ENCODE data around the gene S100A5.

The S100A5 gene

DNA sequence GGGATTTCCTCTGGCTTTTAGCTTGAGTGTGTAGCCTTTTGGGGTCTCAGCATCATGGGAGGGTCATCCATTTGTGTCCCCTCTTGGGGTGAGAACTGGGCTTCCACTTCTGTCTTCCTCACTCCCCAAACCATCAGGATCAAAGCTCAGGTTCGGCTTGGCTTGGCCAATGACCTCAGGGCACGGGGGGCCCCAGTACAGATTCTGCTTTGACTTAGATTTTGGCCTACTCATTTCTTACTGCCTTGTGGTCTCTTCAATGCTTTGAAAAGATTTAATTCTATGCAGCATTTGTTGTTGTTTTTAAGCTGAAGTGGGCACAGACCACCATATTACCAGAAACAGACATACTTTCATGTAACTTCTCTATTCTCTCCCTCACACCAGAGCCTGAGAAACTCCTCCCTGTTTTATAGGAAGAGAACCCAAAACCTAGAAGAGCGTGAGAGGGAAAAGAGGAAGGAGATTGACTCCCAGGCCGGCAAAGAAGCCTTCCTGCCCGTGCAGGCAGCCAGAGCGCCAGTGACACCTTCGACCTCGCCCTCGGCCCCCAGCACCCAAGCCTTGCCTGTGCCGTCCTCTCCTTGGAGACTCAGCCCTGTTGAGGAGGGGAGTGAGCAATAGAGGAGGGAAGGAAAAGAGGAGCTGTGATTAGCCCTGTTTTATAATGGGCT is 10.2 kb upstream of the S100A5 start:
- Histone ChIP-seq H3K27ac (ENCODE audit: low read depth, low read length) (no peak overlapping the region), H3K4me3 (ENCODE audit: low read length) (no peak overlapping the region), H3K4me2 (ENCODE audit: low read length) (no peak overlapping the region), H4K20me1 (ENCODE audit: control insufficient read depth, insufficient read depth, low read depth, low read length) (no peaks in the 10 kb centered on the region), H3F3A (ENCODE audit: control insufficient read depth, insufficient read depth) (no peaks in the 10 kb centered on the region), H3K9me2 (replicated peaks; ENCODE audit: control insufficient read depth, low read length) (no peaks in the 10 kb centered on the region), H3K79me2 (ENCODE audit: control insufficient read depth, low read length) (no peaks in the 10 kb centered on the region), H3K36me3 (ENCODE audit: control insufficient read depth, low read length) (no peaks in the 10 kb centered on the region), H3K27me3 (ENCODE audit: control insufficient read depth, low read length) (peaks cover 33% of the 10 kb centered on the region), H3K4me1 (ENCODE audit: control insufficient read depth, low read length) (no peaks in the 10 kb centered on the region), H3K9me3 (ENCODE audit: control insufficient read depth, insufficient read depth, low read length) (no peaks in the 10 kb centered on the region)
- TF ChIP-seq, protein P1, sequence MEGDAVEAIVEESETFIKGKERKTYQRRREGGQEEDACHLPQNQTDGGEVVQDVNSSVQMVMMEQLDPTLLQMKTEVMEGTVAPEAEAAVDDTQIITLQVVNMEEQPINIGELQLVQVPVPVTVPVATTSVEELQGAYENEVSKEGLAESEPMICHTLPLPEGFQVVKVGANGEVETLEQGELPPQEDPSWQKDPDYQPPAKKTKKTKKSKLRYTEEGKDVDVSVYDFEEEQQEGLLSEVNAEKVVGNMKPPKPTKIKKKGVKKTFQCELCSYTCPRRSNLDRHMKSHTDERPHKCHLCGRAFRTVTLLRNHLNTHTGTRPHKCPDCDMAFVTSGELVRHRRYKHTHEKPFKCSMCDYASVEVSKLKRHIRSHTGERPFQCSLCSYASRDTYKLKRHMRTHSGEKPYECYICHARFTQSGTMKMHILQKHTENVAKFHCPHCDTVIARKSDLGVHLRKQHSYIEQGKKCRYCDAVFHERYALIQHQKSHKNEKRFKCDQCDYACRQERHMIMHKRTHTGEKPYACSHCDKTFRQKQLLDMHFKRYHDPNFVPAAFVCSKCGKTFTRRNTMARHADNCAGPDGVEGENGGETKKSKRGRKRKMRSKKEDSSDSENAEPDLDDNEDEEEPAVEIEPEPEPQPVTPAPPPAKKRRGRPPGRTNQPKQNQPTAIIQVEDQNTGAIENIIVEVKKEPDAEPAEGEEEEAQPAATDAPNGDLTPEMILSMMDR (IDR thresholded peaks at IDR 0.05; ENCODE audit: low read depth, low read length, poor library complexity, severe bottlenecking) = no peak
- TF ChIP-seq EZH2phosphoT487 (IDR thresholded peaks at IDR 0.05; ENCODE audit: borderline replicate concordance, low read length) = no peak

DNA sequence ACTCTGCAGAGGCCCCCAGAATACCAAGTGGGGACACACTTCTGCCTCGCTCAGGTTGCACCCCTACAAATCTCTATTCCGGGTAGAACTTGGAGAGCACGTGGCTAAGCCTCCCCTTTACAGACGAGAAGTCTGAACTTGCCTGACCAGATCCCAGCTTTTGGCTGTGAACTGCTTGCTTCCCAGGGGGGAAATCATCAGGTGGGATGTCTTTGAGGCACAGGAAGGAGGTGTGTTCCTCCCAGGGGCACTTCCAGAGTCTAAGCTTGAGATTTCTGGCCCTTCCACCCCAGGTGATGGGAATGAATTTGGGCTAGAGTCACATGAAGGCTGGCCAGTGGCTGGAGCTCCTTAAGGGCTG is 9.6 kb upstream of the S100A5 start:
- H3K4me1 ChIP-seq (ENCODE audit: control insufficient read depth, low read length) = peaks cover 5% of the 10 kb centered on the region
- H3K4me3 ChIP-seq (ENCODE audit: low read length) = no peak overlapping the region
- peaks cover 38% of the 10 kb centered on the region for H3K27me3 ChIP-seq (ENCODE audit: control insufficient read depth, low read length)
- no peaks in the 10 kb centered on the region for H3K9me2 ChIP-seq (replicated peaks; ENCODE audit: control insufficient read depth, low read length)
- no peaks in the 10 kb centered on the region for H4K20me1 ChIP-seq (ENCODE audit: control insufficient read depth, insufficient read depth, low read depth, low read length)
- no peak overlapping the region for H3K4me2 ChIP-seq (ENCODE audit: low read length)
- H3K9me3 ChIP-seq (ENCODE audit: control insufficient read depth, insufficient read depth, low read length) = no peaks in the 10 kb centered on the region
- no peaks in the 10 kb centered on the region for H3K79me2 ChIP-seq (ENCODE audit: control insufficient read depth, low read length)
- no peak overlapping the region for H3K27ac ChIP-seq (ENCODE audit: low read depth, low read length)
- TF ChIP-seq EZH2phosphoT487 (IDR thresholded peaks at IDR 0.05; ENCODE audit: borderline replicate concordance, low read length) = no peak
- TF ChIP-seq, protein P1 (IDR thresholded peaks at IDR 0.05; ENCODE audit: low read depth, low read length, poor library complexity, severe bottlenecking) = no peak
- no peaks in the 10 kb centered on the region for H3K36me3 ChIP-seq (ENCODE audit: control insufficient read depth, low read length)
- no peaks in the 10 kb centered on the region for H3F3A ChIP-seq (ENCODE audit: control insufficient read depth, insufficient read depth)

DNA sequence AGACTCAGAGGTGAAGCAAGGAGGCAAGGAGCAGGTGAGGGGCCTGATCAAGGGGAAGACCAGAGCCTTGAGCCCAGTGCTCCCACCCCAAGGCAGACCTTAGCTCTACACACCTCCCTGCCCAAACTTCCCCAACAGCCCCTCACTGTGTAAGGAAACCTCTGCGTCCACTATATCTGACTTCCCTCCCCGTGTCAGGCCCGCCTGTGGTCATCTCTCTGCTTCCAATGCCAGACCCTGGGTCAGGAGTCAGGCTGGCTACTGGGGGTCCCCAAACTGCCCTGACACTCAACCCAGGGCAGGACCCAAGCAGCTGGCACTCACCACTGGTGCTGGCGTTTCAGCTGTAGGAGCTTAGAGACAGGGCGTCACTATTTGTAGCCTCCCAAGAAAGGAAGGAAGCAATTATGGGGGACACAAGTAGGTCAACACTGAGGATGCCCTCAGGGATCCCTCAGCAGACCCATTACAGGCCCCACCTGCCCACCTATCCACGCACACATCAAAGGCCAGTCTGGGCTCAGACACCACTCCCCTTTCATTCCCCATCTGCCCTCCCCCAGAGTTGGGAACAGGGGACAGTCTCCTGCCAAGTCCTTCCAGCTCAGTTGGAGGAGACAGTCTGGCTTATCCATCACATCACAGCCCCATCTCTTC is 9.1 kb upstream of the S100A5 start:
- H3K79me2 ChIP-seq (ENCODE audit: control insufficient read depth, low read length) = no peaks in the 10 kb centered on the region
- H3K9me2 ChIP-seq (replicated peaks; ENCODE audit: control insufficient read depth, low read length) = no peaks in the 10 kb centered on the region
- peaks cover 10% of the 10 kb centered on the region for H3K4me1 ChIP-seq (ENCODE audit: control insufficient read depth, low read length)
- H3K36me3 ChIP-seq (ENCODE audit: control insufficient read depth, low read length) = no peaks in the 10 kb centered on the region
- H3K4me3 ChIP-seq (ENCODE audit: low read length) = no peak overlapping the region
- no peak overlapping the region for H3K4me2 ChIP-seq (ENCODE audit: low read length)
- H4K20me1 ChIP-seq (ENCODE audit: control insufficient read depth, insufficient read depth, low read depth, low read length) = no peaks in the 10 kb centered on the region
- H3F3A ChIP-seq (ENCODE audit: control insufficient read depth, insufficient read depth) = no peaks in the 10 kb centered on the region
- H3K9me3 ChIP-seq (ENCODE audit: control insufficient read depth, insufficient read depth, low read length) = no peaks in the 10 kb centered on the region
- TF ChIP-seq, protein P1 (IDR thresholded peaks at IDR 0.05; ENCODE audit: low read depth, low read length, poor library complexity, severe bottlenecking) = no peak
- TF ChIP-seq EZH2phosphoT487 (IDR thresholded peaks at IDR 0.05; ENCODE audit: borderline replicate concordance, low read length) = no peak
- H3K27me3 ChIP-seq (ENCODE audit: control insufficient read depth, low read length) = peaks cover 39% of the 10 kb centered on the region
- no peak overlapping the region for H3K27ac ChIP-seq (ENCODE audit: low read depth, low read length)

Measured in DOHH2 (cell line).